HS-27A (cell line): ENCODE results near the gene AUTS2.

Experiments
- DNase-seq: peaks from one replicate; pipeline ENCODE4 v3.0.0-alpha.2; 2012; ENCODE audit warnings: low read depth, missing footprints

The AUTS2 gene

DNA sequence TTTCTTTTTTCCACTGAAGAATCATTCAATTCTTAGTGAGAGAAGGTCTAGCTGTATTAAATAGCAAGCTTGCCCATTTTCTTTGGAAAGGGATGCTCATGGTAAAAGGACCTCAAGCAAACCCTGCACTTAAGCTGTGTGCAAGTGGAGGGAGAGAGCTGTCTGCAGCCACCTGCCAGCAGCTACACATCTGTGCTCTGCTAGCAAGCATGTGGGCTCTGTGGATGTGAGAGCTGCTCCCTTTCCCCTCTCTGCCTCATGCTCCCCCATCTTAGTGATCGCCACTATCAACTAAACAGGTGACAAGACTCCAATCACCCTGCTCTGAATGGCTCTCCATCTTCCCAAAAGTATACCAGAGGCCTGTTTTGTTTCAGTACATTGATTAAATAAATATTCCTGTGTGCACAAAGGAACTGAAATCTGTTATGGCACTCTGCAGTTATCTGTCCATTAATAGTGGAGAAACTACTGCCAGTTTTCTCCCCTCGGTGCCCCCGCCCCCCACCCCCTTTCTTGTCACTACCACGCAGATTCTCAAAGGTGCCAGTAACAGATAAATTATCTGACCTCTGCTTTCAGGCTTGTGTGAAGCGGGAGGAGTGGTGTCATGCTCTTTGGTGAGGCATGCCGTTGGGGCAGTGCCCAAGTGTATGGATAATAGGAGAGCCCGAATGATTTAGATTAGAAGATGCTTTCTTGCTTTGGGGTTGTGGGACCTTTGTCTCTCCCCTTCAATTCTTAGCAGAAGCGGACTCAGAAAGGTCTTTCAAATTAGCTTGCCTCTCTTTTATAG is 26.4 kb downstream of the AUTS2 start:
- no peak for DNase-seq

DNA sequence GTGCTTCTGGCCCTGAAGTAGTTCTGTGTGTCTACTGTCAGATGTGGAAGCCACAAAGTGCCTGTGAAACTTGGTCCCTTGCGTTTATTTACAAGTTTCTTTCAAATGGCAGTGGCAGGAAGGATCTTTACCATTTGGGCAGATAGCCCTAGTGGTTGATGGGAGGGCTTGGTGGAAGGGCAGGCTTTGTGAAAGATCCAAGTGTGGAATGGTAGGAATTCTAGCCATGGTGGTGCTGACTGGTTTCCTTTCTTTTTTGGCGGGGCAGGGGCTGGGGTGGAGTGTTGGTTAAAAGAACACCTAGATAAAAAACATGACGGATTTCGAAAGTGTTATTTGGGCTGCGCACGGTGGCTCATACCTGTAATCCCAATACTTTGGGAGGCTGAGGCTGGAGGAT is 27.0 kb downstream of the AUTS2 start:
- DNase-seq: no peak

DNA sequence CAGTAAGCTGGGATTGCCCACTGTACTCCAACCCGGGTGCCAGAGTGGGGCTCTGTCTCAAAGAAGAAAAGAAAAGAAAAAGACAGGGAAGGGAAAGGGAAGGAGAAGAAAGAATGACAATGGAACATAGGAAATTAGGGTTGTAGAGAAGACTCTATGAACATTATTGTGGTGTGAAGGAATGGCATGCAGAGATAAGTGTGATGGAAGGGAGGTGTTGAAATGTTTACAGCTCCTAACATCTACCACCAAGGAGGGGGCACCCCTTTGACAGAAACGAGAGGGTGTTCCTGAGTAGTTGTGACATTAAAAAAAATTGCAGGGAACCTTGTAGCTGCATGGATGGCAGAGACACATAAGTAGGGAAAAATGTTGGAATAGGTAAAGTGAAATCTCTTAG is 27.5 kb downstream of the AUTS2 start:
- DNase-seq: no peak

DNA sequence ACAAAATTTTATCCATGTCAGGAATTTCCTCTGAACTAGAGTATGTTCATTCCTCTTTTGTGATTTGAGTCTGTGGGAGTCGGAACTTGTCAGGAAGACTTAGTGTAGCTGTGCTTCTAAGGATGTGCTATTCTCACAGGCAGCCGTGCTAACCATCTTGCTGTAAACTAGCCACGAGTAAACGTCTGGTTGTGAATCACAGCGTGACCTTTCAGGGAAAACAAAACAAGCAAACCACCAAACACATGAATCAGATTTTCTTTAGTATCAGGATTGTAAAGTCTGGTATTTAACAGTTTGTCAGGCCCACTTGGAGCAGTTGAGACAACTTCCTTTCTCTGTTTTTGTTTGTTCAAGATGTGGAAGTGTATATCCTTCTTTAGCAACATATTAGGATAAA is 32.0 kb downstream of the AUTS2 start:
- no peak for DNase-seq

DNA sequence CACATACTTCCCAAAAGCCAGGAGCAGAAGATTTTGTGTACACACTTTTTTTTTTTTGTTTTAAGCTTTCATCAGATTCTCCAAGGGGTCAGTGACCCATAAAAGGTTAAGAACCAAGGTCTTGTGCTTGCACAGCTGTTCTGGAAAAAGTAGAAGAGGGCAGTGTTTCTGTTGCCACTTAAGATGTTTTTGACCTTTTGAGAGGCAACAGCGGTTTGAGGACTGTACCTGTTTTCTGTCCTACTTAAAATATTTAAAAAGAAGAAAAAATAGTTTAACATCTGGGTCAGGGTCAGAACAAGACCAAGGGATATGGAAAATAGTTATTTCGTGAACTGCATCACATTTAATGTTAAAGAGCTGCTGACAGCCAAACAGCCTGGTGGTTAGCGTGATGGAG is 32.9 kb downstream of the AUTS2 start:
- no peak for DNase-seq

DNA sequence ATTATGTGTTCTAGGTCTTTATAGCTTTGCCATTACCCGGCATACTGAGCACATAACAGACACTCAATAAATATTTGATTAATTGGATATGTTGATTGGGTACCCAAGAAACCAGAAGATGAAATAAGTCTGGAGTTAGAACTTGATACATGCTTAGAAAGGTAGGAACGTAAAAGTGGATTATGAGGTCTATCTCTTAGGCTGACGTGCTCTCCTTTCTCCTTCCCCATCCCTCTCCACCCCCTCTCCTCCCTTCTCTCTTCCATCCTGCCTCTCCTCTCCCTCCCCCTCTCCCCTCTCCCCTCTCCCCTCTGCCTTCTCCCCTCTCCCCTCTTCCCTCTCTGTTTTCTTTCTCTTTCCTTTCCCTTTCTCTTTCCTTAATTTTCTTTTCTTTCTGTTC is 34.0 kb downstream of the AUTS2 start:
- DNase-seq: no peak

DNA sequence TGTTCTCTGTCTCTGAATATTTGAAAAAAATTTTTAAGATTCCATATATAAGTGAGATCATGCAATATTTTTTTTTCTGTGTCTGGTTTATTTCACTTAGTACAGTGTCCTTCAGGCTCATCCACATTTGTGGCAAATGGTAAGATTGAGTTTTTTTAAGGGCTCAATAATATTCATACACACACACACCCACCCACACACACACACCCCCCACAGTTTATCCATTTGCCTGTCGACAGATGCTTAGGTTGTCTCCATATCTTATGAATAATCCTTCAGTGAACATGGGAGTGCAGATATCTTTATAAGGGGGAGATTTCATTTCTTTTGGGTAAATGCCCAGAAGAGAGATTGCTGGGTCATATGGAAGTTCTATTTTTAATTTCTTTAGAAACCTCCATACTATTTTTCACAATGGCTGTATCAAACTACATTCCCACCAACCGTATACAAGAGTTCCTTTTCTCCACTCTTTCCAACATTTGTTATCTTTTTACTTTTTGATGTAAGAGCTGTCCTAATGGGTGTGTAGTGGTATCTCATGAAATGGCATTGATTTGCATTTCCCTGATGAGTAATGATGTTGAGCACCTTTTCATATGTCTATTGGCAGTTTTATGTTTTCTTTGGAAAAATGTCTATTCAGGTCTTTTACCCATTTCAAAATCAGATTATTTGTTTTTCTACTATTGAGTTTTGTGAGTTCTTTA is 35.0 kb downstream of the AUTS2 start:
- DNase-seq: no peak

DNA sequence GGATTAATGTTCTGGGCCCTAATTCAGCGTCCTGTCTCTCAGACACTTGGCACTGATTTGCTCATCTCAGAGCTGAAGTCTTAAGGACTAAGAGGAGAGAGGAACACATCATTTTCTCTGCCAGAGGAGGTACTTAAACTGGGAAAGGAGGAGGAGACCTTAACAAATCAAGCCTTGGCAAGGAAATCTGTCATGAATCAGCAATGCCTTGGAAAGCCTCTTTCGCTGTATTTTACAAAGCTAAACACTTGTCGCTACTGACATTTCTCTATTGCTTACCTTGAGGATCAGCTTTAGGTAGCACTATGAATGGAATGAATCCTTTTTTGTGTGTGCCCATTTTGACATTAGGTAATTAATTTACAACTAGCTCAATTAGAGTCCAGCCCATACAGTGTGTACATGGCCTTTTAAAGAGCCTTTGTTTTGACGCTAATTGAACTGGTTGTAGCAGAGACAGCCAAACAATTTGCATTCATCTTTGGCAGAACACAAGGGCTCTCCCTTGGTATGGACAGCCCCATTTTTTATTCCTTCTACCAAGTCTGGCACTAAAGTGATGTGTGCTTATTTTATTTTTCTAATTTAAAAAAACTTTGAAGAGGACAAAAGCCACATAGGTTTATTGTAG is 37.4 kb downstream of the AUTS2 start:
- no peak for DNase-seq

DNA sequence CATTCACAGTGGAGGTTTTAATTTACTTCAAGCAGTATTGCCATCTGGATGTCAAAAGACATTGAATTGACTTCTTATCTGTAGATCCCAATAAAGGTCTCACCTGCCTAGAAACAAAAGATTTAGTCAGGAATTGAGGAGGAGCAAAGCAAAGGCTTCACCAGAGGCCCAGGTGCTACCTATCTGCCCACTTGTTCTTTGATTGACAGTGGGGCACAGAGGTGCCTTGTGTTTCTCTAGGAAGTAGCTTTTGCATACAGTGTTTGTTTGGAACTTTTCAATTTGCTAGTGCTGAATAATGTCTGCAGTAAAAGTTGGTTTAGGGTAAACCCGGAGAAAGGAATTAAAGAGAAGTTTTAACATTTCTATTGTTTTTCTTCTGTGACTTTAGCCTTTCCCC is 40.4 kb downstream of the AUTS2 start:
- DNase-seq: no peak

DNA sequence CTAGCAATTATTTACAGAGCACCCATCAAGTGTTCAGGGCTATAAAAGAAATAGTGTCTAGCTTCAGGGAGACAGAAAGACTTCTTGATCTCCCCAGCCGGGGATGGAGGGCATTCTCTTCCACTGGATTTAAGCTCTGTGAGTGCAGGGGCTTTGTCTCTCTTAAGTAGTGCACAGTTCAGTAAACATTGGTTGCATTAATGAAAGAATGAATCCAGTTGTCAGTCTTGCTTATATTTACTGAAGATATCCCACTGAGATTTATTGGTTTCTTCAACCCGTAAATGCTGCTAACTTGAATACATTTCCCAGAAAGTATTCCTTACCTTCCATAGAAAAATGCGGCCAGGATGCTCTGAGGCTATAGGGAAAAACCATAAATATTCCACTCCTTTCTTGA is 41.9 kb downstream of the AUTS2 start:
- DNase-seq: no peak

DNA sequence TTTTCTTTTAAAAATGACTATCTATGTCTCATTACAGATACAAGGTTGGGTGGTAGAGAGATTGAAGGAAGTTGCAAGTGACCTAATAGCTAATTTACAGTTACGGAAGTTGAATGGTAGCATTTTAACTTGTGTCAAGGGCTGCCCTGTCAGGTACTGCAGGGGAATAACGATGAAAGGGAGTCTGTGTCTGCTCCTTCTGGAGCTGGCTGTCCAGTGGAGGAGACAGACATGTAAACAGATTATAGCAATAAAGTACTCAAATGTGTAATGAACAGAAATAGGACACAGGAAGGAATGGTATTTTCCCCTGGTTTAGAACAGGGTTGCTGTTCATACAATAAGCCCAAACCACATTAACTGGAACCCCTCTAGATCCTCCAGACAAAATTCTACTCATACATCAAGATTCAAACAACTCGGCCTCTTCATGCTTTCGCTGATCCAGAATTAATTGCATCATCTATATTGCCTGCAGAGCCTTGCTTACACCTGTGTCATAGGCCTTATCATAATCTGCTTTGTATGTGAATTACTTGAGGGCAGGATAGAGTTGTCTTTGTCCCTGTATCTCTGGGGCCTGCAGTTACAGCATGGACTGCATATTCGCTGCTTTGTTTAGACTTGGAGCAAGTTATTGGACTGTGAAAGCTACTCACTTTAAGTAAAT is 42.8 kb downstream of the AUTS2 start:
- no peak for DNase-seq

DNA sequence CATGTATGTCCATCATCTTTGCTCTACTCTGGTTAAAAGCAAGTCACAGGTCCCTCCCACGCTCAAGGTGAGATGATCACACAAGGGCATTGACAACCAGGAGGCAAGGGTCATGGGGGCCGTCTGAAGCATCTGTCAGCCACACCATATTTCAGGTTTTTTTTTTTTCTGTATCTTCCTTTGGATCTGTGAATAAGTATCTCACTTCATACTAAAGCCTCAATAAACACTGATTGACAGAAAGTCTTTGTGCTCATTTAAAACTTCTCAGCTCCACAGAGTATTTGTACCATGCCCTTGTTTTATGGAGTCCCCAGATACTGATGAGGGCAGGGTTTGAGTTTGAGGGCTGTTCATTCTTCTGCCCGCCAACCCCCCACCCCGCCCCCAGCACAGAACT is 45.0 kb downstream of the AUTS2 start:
- no peak for DNase-seq

DNA sequence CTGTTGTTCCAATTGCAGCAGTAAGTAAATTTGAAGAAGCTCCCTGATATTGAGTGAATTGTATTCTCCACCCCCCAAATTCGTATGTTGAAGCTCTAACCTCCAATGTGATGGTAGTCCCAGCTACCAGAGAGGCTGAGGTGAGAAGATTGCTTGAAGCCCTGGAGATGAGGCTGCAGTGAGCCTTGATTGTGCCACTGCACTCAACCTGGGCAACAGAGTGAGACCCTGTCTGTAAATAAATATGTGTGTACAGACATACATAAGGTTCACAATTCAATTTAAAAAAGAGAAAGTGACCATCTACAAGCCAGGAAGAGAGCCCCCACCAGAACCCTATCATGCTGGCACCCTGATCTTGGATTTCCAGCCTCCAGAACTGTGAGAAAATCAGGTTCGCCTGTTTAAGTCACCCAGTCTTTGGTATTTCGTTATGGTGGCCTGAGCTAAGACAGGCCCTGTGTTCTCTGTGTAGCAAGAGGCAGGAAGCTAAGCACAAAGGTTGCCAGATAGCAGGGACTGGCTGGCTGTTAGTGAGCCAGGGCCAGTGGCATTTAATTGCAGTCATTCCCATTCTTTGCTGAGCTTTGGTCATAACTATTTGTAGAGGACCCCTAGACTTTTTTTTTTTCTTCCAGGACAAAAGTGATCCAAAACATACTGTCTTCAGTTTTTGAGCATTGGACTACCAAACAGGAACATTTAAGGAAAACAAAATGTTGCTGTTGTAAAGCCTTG is 45.6 kb downstream of the AUTS2 start:
- DNase-seq: no peak

DNA sequence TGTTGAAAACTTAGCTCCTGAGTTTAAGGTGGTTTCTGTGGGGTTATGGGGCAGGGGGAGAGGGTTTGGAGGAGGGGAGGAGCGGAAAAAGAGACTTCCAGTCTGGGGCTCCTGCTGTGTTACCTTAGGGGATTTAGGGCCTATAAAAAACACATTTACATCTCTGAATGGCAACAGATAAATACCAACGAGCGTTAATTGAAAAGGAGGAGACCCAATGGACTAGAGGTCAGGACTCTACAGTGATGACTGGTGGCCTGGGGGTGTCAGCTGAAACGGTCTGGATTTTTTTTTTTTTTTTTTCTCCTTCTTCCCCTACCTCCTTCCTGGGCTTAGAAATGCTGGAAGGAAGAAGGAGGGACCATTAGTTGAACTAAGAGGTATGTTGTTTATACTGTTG is 47.4 kb downstream of the AUTS2 start:
- no peak for DNase-seq

DNA sequence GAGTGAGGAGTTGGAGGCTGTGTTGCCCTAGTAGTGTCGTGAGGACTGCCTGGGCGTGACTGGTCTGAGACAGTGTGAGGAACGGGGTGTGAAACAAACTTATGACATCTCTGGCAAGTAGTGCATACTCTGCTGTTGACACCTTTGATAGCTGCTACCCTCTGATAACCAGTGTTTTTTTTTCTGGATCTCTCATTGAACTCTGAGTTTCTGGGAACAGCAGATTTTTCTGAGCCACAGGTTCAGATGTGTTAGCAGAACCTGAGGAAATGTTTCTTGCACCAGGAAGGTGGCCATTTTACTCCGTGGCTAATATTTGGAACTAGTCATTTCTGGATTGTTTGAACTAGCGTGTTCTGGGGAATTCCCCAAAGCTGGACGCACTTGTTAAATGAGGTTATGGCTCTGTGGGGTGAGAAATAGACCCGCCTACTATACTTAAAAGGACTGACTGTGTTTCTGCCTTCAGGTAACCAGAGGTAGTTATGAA is 52.9 kb downstream of the AUTS2 start:
- no peak for DNase-seq

DNA sequence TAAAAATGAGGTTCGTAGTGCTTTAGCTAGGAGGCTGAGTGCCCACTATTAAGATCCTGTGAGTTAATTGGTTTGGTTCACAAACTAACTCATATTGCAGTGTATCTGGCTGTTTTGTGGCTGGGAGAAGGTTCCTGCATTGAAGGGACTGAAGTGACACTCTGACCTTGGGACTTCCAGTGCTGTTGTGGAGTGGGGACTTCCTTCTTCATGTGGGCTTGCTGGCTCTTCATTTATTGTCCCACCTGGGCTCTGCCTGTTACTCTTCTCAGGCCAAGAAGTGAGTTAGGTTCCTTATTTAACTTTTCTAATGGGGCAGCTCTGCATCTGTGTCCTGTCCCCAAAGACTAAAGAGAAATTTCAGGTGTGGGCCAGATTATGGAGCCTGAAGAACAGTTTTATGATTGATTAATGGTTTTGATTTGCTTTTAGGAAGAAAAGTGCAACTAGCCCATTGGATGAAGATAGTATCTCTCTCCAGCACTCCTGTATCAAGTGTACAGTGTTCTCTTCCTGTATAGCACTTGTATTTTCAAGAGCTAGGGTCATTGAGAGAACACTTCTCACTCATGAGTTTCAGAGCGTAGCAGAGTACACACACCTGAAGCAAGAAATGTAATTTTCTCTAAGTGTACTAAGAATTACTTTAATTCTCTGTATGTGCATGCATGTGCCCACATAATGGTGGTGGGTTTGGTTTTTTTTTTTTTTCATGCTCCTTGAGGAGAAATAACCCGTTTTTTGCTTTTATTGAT is 54.8 kb downstream of the AUTS2 start:
- no peak for DNase-seq

DNA sequence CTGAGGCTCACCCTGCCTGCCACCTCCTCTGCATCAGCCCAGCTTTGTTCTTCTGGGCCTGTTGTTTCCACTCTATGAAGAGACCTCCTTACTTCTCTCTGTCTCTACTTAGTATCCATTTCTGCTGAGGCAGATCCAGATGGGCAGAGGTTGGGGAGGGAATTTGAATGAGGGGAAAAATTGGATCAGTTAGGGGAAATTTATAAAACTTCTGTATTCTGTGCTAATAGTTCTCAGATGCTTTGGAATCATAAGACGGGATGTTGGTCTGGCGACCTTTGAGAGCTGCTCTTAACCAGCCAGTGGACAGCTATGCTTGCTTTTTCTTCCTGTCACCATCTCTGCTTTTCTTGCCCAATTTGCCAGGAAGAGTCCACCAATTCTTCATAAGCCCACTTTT is 55.5 kb downstream of the AUTS2 start:
- no peak for DNase-seq

DNA sequence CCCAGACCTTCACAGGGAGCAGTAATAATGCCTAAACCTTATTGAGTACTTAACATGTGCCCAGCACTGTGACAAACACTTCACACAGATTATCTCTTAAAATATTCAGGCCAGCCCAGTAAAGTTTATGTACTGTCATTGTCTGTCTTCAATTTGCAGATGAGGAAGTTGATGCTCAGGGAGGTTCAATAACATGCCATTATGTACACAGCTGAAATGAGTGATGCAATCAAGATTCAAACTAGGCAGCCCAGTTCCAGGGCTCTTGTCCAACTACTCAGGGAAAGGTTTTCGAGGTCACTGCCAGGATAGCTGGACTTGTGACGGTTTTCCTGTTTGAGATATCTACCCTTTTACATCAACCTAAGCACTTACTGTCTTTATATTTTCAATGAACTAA is 56.1 kb downstream of the AUTS2 start:
- no peak for DNase-seq

DNA sequence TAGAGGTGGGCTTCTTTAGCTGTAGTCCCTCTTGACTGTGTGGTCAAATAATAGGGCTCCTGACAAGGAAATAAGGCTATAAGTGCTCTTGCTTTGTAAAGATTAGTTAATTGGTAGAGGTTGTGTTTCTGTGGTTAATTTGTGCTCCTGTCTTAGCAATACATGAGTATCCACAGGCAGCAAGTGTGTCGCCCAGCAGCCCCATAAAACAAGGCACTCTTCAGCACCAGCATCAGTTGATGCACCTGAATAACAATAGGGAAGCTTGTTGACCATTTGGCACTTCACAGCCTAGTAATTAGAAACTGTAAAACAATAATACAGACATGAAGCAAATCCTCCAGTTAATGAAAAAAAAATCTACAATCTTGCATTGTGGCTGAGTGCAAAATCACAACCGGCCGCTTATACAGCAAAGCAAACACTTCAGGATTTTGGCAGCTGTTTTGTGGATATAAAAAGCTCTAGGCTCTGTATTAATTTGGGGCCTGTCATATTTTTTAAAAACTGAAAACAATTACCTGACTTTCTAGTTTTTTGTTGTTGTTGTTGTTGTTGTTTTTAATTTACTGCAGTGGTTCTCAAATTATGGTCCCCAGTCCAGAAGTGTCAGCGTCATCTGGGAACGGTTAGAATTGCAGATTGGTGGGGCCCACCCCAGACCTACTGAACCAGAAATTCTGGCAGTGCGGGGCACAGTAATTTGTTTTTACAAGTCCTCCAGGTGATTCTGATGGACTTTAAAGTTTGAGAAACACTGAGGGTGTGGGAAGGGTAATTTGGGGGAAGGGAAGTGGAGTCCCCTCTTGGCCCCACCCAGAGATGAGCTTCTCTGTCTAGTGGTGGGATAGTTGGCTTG is 56.8 kb downstream of the AUTS2 start:
- DNase-seq: no peak

DNA sequence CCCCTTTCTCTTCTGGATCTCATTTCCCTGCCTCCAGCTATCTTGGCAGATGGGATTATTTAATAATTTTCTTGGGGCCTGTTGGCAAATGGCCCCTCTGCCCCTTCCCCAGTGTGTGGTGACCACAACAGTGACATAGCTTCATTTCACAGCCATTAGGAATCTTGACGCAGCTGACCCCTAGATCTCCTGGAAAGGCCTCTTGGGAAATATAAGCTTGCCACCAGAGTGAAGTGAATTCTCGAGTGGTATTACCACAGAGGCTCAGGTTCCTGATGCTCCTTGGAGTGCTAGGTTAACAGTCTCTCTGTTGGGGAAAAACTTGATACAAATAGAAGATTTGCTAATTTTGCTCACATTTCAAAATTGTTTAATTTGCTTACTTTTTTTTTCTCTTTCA is 57.8 kb downstream of the AUTS2 start:
- no peak for DNase-seq
